Upper lobe of left lung (tissue), 6 donors: Measurements from ENCODE around the gene UBQLN2. TPM values are rescaled to one million over a fixed set of nuclear protein-coding genes. Genes with fewer than 3 reads are reported as not detected.
A peak's percentile ranks its signal among the peaks of the same experiment; 100 is the strongest.

Experiments
- ATAC-seq, 2 donors: fragments of 200-7000 bp; cut with Tn5 transposase; one replicate each; pipeline ENCODE4 v1.9.1; 2022; ENCODE audit warnings: mild to moderate bottlenecking in 2 of 2, moderate library complexity in 2 of 2; ENCODE audit not compliant: low FRiP score in 2 of 2
- DNase-seq, 2 donors: peaks; one replicate each; pipeline ENCODE4 v3.0.0-alpha.2; 2019 to 2020
- H3K27ac ChIP-seq, 4 donors: fragments of 200-600 bp; sonication (generic); one replicate each; pipeline ENCODE4 v1.5.1; 2016 to 2019
- H3K27me3 ChIP-seq, 4 donors: fragments of 200-600 bp; sonication (generic); one replicate each; pipeline ENCODE4 v1.5.1; 2017 to 2019
- H3K36me3 ChIP-seq, 4 donors: fragments of 200-600 bp; sonication (generic); one replicate each; pipeline ENCODE4 v1.5.1; 2016 to 2019
- H3K4me1 ChIP-seq, 4 donors: fragments of 200-600 bp; sonication (generic); one replicate each; pipeline ENCODE4 v1.5.1; 2018 to 2019
- H3K4me3 ChIP-seq, 4 donors: fragments of 200-600 bp; sonication (generic); one replicate each; pipeline ENCODE4 v1.5.1; 2017 to 2019; ENCODE audit warnings: mild to moderate bottlenecking in 2 of 4, moderate library complexity in 1 of 4
- H3K9me3 ChIP-seq, 4 donors: fragments of 200-600 bp; sonication (generic); one replicate each; pipeline ENCODE4 v1.5.1; 2018 to 2019
- EP300 ChIP-seq, 4 donors: sonication (generic); formaldehyde crosslinking; IDR thresholded peaks; one replicate each; pipeline ENCODE4 v1.5.1; 2017; ENCODE audit warnings: antibody characterized with exemption in 4 of 4, control low read depth in 2 of 4
- POLR2A ChIP-seq, 4 donors: fragments of 450-650 bp; IDR thresholded peaks; one replicate each; pipeline ENCODE4 v1.5.1; 2016 to 2017; ENCODE audit warnings: antibody characterized with exemption in 4 of 4, mild to moderate bottlenecking in 2 of 4
- POLR2AphosphoS5 ChIP-seq, 2 donors: sonication (generic); formaldehyde crosslinking; IDR thresholded peaks; one replicate each; pipeline ENCODE4 v1.5.1; 2017; ENCODE audit warnings: antibody characterized with exemption in 2 of 2
- WGBS, 2 donors: methylation state at CpG; one replicate each; pipeline ENCODE4 v1.1.5; 2017 to 2018; 5-methylcytosine and 5-hydroxymethylcytosine counted together
- total RNA-seq, 6 donors: library from RNA; depleted of rRNA in 4 of 6; stranded (reverse); fragments of >200 nt in 4 of 6; gene quantifications; one replicate each; pipeline versions ENCODE4 v1.1.0 to v1.2.1, GENCODE V29; 2016 to 2021
- TF ChIP-seq, protein P1 (sequence below), 6 experiments: fragments of 450-650 bp in 4 of 6; fragments of 200-600 bp in 2 of 6; sonication (generic) in 2 of 6; IDR thresholded peaks; one replicate each; pipeline ENCODE4 v1.5.1; 2016 to 2019; ENCODE audit warnings: antibody characterized with exemption in 6 of 6
- donor health status: DM: no; HTN: no; CAD: no; lungs with moderate emphysema.
- donor health status: DM: no; HTN: yes; CAD: no; lungs with severe emphysema.

UBQLN2 gene
- total RNA-seq, 6 donors from 2014 or later: 19.8 to 31.2 (median 27.0) TPM

DNA sequence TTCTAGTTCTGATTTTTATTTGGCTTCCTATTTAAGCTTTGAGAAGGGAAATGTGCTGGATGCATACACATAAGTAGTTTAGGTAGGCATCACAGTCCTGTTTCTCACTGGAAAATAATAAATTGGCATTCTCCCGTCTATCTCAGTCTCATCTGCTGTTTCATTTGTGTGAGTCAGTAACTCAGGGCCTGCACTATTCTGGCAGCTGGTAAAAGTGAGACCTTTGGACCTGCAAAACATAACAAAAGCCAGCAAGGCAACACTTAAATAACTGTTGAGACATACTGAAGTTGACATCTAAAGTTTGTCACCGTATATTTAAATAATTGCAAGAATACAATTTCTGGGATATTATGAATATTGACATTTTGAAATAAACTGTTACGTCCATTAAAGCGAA is 8.6 kb upstream of the UBQLN2 start:
- H3K36me3 ChIP-seq: no peaks in the 10 kb centered on the region
- H3K4me1 ChIP-seq: no peaks in the 10 kb centered on the region
- H3K27ac ChIP-seq: no peak overlapping the region
- TF ChIP-seq POLR2A (IDR thresholded peaks at IDR 0.05) (no peak), POLR2AphosphoS5 (IDR thresholded peaks at IDR 0.05) (no peak), EP300 (IDR thresholded peaks at IDR 0.05) (no peak)
- TF ChIP-seq, protein P1, sequence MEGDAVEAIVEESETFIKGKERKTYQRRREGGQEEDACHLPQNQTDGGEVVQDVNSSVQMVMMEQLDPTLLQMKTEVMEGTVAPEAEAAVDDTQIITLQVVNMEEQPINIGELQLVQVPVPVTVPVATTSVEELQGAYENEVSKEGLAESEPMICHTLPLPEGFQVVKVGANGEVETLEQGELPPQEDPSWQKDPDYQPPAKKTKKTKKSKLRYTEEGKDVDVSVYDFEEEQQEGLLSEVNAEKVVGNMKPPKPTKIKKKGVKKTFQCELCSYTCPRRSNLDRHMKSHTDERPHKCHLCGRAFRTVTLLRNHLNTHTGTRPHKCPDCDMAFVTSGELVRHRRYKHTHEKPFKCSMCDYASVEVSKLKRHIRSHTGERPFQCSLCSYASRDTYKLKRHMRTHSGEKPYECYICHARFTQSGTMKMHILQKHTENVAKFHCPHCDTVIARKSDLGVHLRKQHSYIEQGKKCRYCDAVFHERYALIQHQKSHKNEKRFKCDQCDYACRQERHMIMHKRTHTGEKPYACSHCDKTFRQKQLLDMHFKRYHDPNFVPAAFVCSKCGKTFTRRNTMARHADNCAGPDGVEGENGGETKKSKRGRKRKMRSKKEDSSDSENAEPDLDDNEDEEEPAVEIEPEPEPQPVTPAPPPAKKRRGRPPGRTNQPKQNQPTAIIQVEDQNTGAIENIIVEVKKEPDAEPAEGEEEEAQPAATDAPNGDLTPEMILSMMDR (IDR thresholded peaks at IDR 0.05): no peak
- H3K4me3 ChIP-seq: no peak overlapping the region
- no peak for ATAC-seq
- H3K9me3 ChIP-seq: no peaks in the 10 kb centered on the region
- WGBS, 2 donors: 84 to 96% methylated on average over 4 of the region's 4 CpGs
- no peak for DNase-seq
- H3K27me3 ChIP-seq: no peaks in the 10 kb centered on the region

DNA sequence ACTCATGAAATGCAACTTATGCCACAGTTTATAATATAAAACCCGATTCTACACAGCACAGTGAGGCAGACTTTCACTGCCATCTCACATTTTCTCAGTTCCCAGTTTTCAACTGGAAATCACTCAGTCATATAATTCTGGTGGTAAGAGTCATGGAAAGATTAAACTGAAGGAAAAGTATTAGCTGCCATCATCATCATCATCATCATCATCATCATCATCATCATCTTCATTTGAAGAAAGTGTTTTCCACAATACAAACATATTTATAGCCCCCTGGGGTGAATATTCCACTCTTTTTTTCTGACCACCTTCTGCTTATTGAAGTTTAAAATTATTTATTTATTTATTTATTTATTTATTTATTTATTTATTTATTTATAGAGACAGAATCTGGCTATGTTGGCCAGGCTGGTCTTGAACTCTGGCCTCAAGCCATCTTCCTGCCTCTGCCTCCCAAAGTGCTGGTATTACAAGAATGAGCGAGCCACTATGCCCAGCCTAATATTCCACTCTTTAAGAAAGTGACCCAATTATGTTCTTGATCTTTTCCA is 6.0 kb upstream of the UBQLN2 start:
- 85 to 87% methylated on average over 2 of the region's 2 CpGs for WGBS, 2 donors
- ATAC-seq (no peak), DNase-seq (no peak)
- no peak overlapping the region for H3K27ac ChIP-seq
- no peaks in the 10 kb centered on the region for H3K36me3 ChIP-seq
- no peak for TF ChIP-seq EP300 (IDR thresholded peaks at IDR 0.05)
- no peak for TF ChIP-seq POLR2A (IDR thresholded peaks at IDR 0.05)
- no peak overlapping the region for H3K4me3 ChIP-seq
- no peaks in the 10 kb centered on the region for H3K9me3 ChIP-seq
- H3K4me1 ChIP-seq: no peaks in the 10 kb centered on the region
- no peaks in the 10 kb centered on the region for H3K27me3 ChIP-seq

DNA sequence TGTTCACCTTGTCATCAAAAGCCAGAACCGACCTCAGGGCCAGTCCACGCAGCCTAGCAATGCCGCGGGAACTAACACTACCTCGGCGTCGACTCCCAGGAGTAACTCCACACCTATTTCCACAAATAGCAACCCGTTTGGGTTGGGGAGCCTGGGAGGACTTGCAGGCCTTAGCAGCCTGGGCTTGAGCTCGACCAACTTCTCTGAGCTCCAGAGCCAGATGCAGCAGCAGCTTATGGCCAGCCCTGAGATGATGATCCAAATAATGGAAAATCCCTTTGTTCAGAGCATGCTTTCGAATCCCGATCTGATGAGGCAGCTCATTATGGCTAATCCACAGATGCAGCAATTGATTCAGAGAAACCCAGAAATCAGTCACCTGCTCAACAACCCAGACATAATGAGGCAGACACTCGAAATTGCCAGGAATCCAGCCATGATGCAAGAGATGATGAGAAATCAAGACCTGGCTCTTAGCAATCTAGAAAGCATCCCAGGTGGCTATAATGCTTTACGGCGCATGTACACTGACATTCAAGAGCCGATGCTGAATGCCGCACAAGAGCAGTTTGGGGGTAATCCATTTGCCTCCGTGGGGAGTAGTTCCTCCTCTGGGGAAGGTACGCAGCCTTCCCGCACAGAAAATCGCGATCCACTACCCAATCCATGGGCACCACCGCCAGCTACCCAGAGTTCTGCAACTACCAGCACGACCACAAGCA is 898 bp downstream of the UBQLN2 start:
- H3K4me1 ChIP-seq: peaks cover 0 to 12% (median 5%) of the 10 kb centered on the region in 4 donors
- H3K4me3 ChIP-seq: peak overlapping the region; percentile 8 to 65 (median 56)
- no peaks in the 10 kb centered on the region for H3K36me3 ChIP-seq
- no peaks in the 10 kb centered on the region for H3K27me3 ChIP-seq
- peak overlapping the region; percentile 94 to 98 (median 96) for H3K27ac ChIP-seq
- TF ChIP-seq, protein P1 (IDR thresholded peaks at IDR 0.05): no peak
- TF ChIP-seq POLR2AphosphoS5 (IDR thresholded peaks at IDR 0.05): no peak
- TF ChIP-seq EP300 (IDR thresholded peaks at IDR 0.05): no peak
- TF ChIP-seq POLR2A (IDR thresholded peaks at IDR 0.05): no peak
- no peaks in the 10 kb centered on the region for H3K9me3 ChIP-seq
- 0 to 29% methylated on average over 3 to 23 of the region's 23 CpGs for WGBS, 2 donors
- ATAC-seq (peak; percentile 9 to 11), DNase-seq (no peak)

DNA sequence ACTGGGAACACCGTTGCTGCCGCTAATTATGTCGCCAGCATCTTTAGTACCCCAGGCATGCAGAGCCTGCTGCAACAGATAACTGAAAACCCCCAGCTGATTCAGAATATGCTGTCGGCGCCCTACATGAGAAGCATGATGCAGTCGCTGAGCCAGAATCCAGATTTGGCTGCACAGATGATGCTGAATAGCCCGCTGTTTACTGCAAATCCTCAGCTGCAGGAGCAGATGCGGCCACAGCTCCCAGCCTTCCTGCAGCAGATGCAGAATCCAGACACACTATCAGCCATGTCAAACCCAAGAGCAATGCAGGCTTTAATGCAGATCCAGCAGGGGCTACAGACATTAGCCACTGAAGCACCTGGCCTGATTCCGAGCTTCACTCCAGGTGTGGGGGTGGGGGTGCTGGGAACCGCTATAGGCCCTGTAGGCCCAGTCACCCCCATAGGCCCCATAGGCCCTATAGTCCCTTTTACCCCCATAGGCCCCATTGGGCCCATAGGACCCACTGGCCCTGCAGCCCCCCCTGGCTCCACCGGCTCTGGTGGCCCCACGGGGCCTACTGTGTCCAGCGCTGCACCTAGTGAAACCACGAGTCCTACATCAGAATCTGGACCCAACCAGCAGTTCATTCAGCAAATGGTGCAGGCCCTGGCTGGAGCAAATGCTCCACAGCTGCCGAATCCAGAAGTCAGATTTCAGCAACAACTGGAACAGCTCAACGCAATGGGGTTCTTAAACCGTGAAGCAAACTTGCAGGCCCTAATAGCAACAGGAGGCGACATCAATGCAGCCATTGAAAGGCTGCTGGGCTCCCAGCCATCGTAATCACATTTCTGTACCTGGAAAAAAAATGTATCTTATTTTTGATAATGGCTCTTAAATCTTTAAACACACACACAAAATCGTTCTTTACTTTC is 1.8 kb downstream of the UBQLN2 start:
- DNase-seq: peak in 1 of 2 donors; percentile 9
- TF ChIP-seq EP300 (IDR thresholded peaks at IDR 0.05) (no peak), POLR2A (IDR thresholded peaks at IDR 0.05) (no peak), POLR2AphosphoS5 (IDR thresholded peaks at IDR 0.05) (no peak)
- TF ChIP-seq, protein P1 (IDR thresholded peaks at IDR 0.05): no peak
- Histone ChIP-seq H3K4me1 (peaks cover 0 to 12% (median 5%) of the 10 kb centered on the region in 4 donors), H3K9me3 (no peaks in the 10 kb centered on the region), H3K4me3 (peak overlapping the region; percentile 8 to 65 (median 56)), H3K27ac (peak overlapping the region in 3 of 4 donors; percentile 7 to 97 (median 94)), H3K36me3 (no peaks in the 10 kb centered on the region), H3K27me3 (no peaks in the 10 kb centered on the region)
- 4 to 42% methylated on average over 6 to 20 of the region's 20 CpGs for WGBS, 2 donors
- ATAC-seq: peak in 1 of 2 donors; percentile 36
